PC-3 (cell line): ENCODE results near the gene FAM9C. TPM values are rescaled to one million over a fixed set of nuclear protein-coding genes. Genes with fewer than 3 reads are reported as not detected.

Source experiments
- ATAC-seq: fragments of 200-7000 bp; cut with Tn5 transposase; 2 replicates; pipeline ENCODE4 v1.9.1; 2020; ENCODE audit warnings: mild to moderate bottlenecking, moderate library complexity
- BruUV-seq: library from RNA; stranded (reverse); fragments of 400-500 nt; replicated peaks from 2 replicates; lab custom pipeline; 2021; lab: Mats Ljungman, UMichigan
- CTCF ChIA-PET: fragments of 300-600 bp; sonication (Branson Sonifier 250); formaldehyde crosslinking; loops from one replicate; lab custom pipeline; 2022; ENCODE audit warnings: antibody characterized with exemption; lab: Charles Lee
- POLR2A ChIA-PET: fragments of 300-600 bp; sonication (Branson Sonifier 250); formaldehyde crosslinking; loops from one replicate; lab custom pipeline; 2022; ENCODE audit warnings: antibody characterized with exemption; ENCODE audit not compliant: unreplicated experiment; lab: Charles Lee
- DNase-seq: peaks from one replicate; pipeline ENCODE4 v3.0.0-alpha.2; 2015
- H2AFZ ChIP-seq: fragments of 300-600 bp; sonication (generic); 2 replicates; pipeline ENCODE4 v1.6.0; 2016; ENCODE audit warnings: antibody characterized with exemption, low read length
- H3F3A ChIP-seq: fragments of 300-600 bp; sonication (generic); one replicate; pipeline ENCODE4 v1.6.0; 2017; ENCODE audit warnings: antibody characterized with exemption, low read length, control low read depth, mild to moderate bottlenecking; ENCODE audit not compliant: unreplicated experiment
- H3K27ac ChIP-seq: fragments of 300-600 bp; sonication (generic); 2 replicates; pipeline ENCODE4 v1.5.1; 2016; ENCODE audit warnings: mild to moderate bottlenecking, low read length
- H3K27me3 ChIP-seq: fragments of 300-600 bp; sonication (generic); 2 replicates; pipeline ENCODE4 v1.6.1; 2016; ENCODE audit warnings: low read length, mixed read lengths
- H3K36me3 ChIP-seq: fragments of 300-600 bp; sonication (generic); 2 replicates; pipeline ENCODE4 v1.6.1; 2016; ENCODE audit warnings: low read depth, mixed run types, low read length, mixed read lengths
- H3K4me1 ChIP-seq: fragments of 300-600 bp; sonication (generic); 2 replicates; pipeline ENCODE4 v1.5.1; 2016; ENCODE audit warnings: low read length; ENCODE audit not compliant: insufficient read depth
- H3K4me2 ChIP-seq: fragments of 300-600 bp; sonication (generic); 2 replicates; pipeline ENCODE4 v1.6.0; 2016; ENCODE audit warnings: low read length
- H3K4me3 ChIP-seq: fragments of 300-600 bp; sonication (generic); 2 replicates; pipeline ENCODE4 v1.5.1; 2016; ENCODE audit warnings: mild to moderate bottlenecking, low read length, mixed read lengths
- H3K79me2 ChIP-seq: fragments of 300-600 bp; sonication (generic); 2 replicates; pipeline ENCODE4 v1.6.1; 2017; ENCODE audit warnings: low read length, mixed read lengths
- H3K9ac ChIP-seq: fragments of 300-600 bp; sonication (generic); 2 replicates; pipeline ENCODE4 v1.6.0; 2016; ENCODE audit warnings: mild to moderate bottlenecking, low read length
- H3K9me2 ChIP-seq: fragments of 300-600 bp; sonication (generic); replicated peaks from 2 replicates; pipeline ENCODE4 v1.6.1; 2016; ENCODE audit warnings: mixed run types, low read length, mixed read lengths
- H3K9me3 ChIP-seq: fragments of 300-600 bp; sonication (generic); 2 replicates; pipeline ENCODE4 v1.6.1; 2016; ENCODE audit warnings: low read length, mixed read lengths
- H4K20me1 ChIP-seq: fragments of 300-600 bp; sonication (generic); 2 replicates; pipeline ENCODE4 v1.6.1; 2016; ENCODE audit warnings: low read length, mixed read lengths
- EZH2 ChIP-seq: fragments of 300-600 bp; sonication (generic); IDR thresholded peaks from one replicate; pipeline ENCODE4 v1.6.1; 2017; ENCODE audit warnings: antibody characterized with exemption, mild to moderate bottlenecking, low read length; ENCODE audit not compliant: unreplicated experiment
- EZH2phosphoT487 ChIP-seq: fragments of 300-600 bp; sonication (generic); IDR thresholded peaks from 2 replicates; pipeline ENCODE4 v1.6.1; 2018; ENCODE audit warnings: mild to moderate bottlenecking, antibody characterized with exemption, low read length, borderline replicate concordance
- intact Hi-C: fragments of 100-400 bp; cut with micrococcal nuclease; formaldehyde crosslinking; loops from 2 replicates; pipeline ENCODE4 v1.9.0; 2023
- total RNA-seq: library from RNA; depleted of rRNA; stranded (reverse); fragments of >200 nt; gene quantifications from 2 replicates; pipeline ENCODE4 v1.2.3, GENCODE V29; 2014
- TF ChIP-seq, protein P1 (sequence below): fragments of 300-600 bp; sonication (generic); conservative IDR thresholded peaks from 2 replicates; pipeline ENCODE4 v1.5.1; 2017; ENCODE audit warnings: antibody characterized with exemption, low read depth, mild to moderate bottlenecking, low read length

The FAM9C gene
- total RNA-seq, 1 experiment from 2014 or later = not detected

DNA sequence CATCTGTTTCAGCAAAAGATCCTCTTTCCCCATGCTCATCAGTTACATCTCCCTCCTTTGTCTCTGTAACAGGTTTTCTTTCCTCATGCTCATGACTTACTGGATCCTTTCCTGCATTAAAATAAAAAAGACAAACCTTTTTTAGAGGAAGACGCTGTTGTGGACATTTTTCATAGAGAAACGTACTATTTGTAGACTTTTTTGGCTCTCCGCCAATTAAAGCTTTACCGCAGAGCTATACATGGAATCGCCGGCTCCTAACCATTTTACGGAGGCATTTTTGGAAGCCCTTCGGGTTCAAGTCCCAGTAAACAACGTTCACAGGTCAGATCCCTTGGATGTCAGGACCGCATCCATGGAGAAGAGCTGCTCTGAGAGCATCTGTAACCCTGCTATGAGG is 1.3 kb downstream of the FAM9C start:
- ATAC-seq = no peak
- Histone ChIP-seq H3K9me3 (no peaks in the 10 kb centered on the region), H3K4me3 (no peak overlapping the region), H3K9ac (no peak overlapping the region), H4K20me1 (no peaks in the 10 kb centered on the region), H3K27me3 (no peaks in the 10 kb centered on the region), H3K4me1 (0 out of 2 replicates have a peak, but pooled peaks cover 2% of the 10 kb centered on the region), H3K79me2 (no peaks in the 10 kb centered on the region), H2AFZ (no peak overlapping the region), H3K27ac (no peak overlapping the region), H3K9me2 (no peaks in the 10 kb centered on the region), H3K4me2 (no peak overlapping the region), H3F3A (no peaks in the 10 kb centered on the region), H3K36me3 (no peaks in the 10 kb centered on the region)
- POLR2A ChIA-PET = no interaction called here
- intact Hi-C loops = loop anchor here (10.0 kb wide), 1 partner anchor 1598 kb away; no protein-coding TSS in a partner anchor
- CTCF ChIA-PET = interaction anchor here (0.6 kb wide), 1 partner anchor 19 kb away, joined by 3 read pairs; no protein-coding TSS in a partner anchor
- no TSS peak for BruUV-seq
- DNase-seq = no peak
- TF ChIP-seq EZH2 = no peak
- TF ChIP-seq, protein P1, sequence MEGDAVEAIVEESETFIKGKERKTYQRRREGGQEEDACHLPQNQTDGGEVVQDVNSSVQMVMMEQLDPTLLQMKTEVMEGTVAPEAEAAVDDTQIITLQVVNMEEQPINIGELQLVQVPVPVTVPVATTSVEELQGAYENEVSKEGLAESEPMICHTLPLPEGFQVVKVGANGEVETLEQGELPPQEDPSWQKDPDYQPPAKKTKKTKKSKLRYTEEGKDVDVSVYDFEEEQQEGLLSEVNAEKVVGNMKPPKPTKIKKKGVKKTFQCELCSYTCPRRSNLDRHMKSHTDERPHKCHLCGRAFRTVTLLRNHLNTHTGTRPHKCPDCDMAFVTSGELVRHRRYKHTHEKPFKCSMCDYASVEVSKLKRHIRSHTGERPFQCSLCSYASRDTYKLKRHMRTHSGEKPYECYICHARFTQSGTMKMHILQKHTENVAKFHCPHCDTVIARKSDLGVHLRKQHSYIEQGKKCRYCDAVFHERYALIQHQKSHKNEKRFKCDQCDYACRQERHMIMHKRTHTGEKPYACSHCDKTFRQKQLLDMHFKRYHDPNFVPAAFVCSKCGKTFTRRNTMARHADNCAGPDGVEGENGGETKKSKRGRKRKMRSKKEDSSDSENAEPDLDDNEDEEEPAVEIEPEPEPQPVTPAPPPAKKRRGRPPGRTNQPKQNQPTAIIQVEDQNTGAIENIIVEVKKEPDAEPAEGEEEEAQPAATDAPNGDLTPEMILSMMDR = no peak
- no peak for TF ChIP-seq EZH2phosphoT487

DNA sequence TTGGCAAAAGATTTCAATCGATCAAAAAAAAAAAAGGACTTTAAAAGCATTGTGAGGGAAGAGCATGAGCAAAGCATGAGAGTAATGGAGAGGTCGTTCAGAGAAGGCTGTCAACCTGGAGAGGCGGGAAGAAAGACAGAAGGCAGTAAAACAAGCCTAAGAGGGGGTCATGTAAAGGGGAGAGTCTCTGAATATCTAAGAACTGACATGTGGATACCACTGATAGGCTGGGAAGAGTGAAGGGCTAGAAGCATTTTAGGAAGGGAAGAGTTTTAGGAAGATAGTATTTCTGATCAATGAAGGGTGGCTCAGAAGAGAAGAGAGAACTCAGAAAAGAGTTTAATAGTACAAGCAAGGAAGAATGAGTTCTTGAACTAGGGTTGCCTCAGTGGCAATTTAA is 7.5 kb downstream of the FAM9C start:
- peaks cover 3% of the 10 kb centered on the region; the same call in 1 of the 2 replicates for H3K4me1 ChIP-seq
- no peak overlapping the region for H3K9ac ChIP-seq
- no peaks in the 10 kb centered on the region for H3F3A ChIP-seq
- intact Hi-C loops = no loop called here
- H3K9me2 ChIP-seq = no peaks in the 10 kb centered on the region
- DNase-seq = no peak
- no peaks in the 10 kb centered on the region for H3K36me3 ChIP-seq
- H3K27me3 ChIP-seq = no peaks in the 10 kb centered on the region
- ATAC-seq = no peak
- no TSS peak for BruUV-seq
- H3K27ac ChIP-seq = no peak overlapping the region
- ChIA-PET CTCF (no interaction called here), POLR2A (no interaction called here)
- H3K79me2 ChIP-seq = no peaks in the 10 kb centered on the region
- no peak overlapping the region for H3K4me2 ChIP-seq
- H3K4me3 ChIP-seq = no peak overlapping the region
- no peaks in the 10 kb centered on the region for H3K9me3 ChIP-seq
- H2AFZ ChIP-seq = no peak overlapping the region
- TF ChIP-seq, protein P1 = no peak
- TF ChIP-seq EZH2phosphoT487 (no peak), EZH2 (no peak)
- no peaks in the 10 kb centered on the region for H4K20me1 ChIP-seq

DNA sequence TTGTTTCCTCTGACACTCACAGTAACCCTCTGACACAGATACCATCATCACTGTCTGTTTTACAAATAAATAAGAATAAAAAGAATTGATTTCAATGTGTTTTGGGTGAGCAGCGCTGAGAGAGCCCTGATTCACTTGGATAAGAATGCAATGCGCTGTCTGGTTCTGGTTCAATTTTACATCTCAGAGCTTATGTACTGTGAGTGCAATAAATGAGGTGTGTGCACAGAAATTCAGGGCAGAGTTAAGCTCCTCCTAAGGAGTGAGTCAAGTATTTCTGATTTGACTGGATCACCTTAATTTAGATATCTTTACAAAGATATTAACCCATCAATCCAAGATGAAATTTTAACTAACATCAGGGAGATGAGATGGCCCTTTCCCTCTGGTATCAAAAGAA is 11.2 kb downstream of the FAM9C start:
- no peak overlapping the region for H3K4me3 ChIP-seq
- DNase-seq (no peak), ATAC-seq (no peak)
- H3K36me3 ChIP-seq = no peaks in the 10 kb centered on the region
- no peak overlapping the region for H2AFZ ChIP-seq
- ChIA-PET POLR2A (no interaction called here), CTCF (no interaction called here)
- H3K27me3 ChIP-seq = no peaks in the 10 kb centered on the region
- BruUV-seq = no TSS peak
- H3K4me2 ChIP-seq = no peak overlapping the region
- H3K9me2 ChIP-seq = no peaks in the 10 kb centered on the region
- H3F3A ChIP-seq = no peaks in the 10 kb centered on the region
- H3K79me2 ChIP-seq = no peaks in the 10 kb centered on the region
- intact Hi-C loops = no loop called here
- H3K9me3 ChIP-seq = no peaks in the 10 kb centered on the region
- no peak overlapping the region for H3K9ac ChIP-seq
- no peak overlapping the region for H3K27ac ChIP-seq
- peaks cover 28% of the 10 kb centered on the region for H3K4me1 ChIP-seq
- H4K20me1 ChIP-seq = no peaks in the 10 kb centered on the region
- TF ChIP-seq, protein P1 = no peak
- TF ChIP-seq EZH2 (no peak), EZH2phosphoT487 (no peak)
